Fibroblast of lung (primary cell): ENCODE results near the gene UBD.

ENCODE experiments used
- CTCF ChIP-seq, 2 donors: IDR thresholded peaks in 1 of 2; conservative IDR thresholded peaks in 1 of 2; 1 replicate in 1 of 2; 2 replicates in 1 of 2; pipeline ENCODE4 v1.5.1; 2011 to 2012; ENCODE audit warnings: low read length in 2 of 2, control low read depth in 1 of 2, inconsistent platforms in 1 of 2, low read depth in 1 of 2, mild to moderate bottlenecking in 1 of 2
- EZH2 ChIP-seq: IDR thresholded peaks from 2 replicates; pipeline ENCODE4 v1.5.1; 2012; ENCODE audit warnings: low read length, control low read depth, mild to moderate bottlenecking; ENCODE audit errors: missing control alignments

GRCh38 chr6:29597184-29597583 is 37.7 kb upstream of the UBD start:
- TF ChIP-seq CTCF (conservative IDR thresholded peaks at IDR 0.05 in 1 of 2, IDR thresholded peaks at IDR 0.05 in 1 of 2; ENCODE audit: low read depth in 1 of 2, low read length in 2 of 2) (no peak), EZH2 (no peak)
